Measurements from ENCODE around the gene STARD10.

Gene STARD10

GRCh38 chr11:72778535-72779494, 15.0 kb downstream of the STARD10 start:
- Histone ChIP-seq H3K4me3 (ENCODE audit: low read depth, low read length, poor library complexity, severe bottlenecking) (no peak overlapping the region), H3K9ac (ENCODE audit: low read length) (no peak overlapping the region), H3K9me2 (ENCODE audit: low read depth, low read length) (no peaks in the 10 kb centered on the region), H3K36me3 (ENCODE audit: insufficient read depth, low read length) (no peaks in the 10 kb centered on the region), H3K9me3 (ENCODE audit: low read length) (no peaks in the 10 kb centered on the region), H4K20me1 (ENCODE audit: insufficient read depth, low read length) (no peaks in the 10 kb centered on the region), H3K27ac (ENCODE audit: low read depth, low read length, poor library complexity, severe bottlenecking) (no peak overlapping the region), H3K4me1 (ENCODE audit: insufficient read depth, low read length, severe bottlenecking) (peaks cover 9% of the 10 kb centered on the region), H3K27me3 (ENCODE audit: insufficient read depth, low read length) (peaks cover 10% of the 10 kb centered on the region; the same call in 1 of the 2 replicates), H3F3A (ENCODE audit: insufficient read depth, low read length) (no peaks in the 10 kb centered on the region), H2AFZ (ENCODE audit: low read length) (no peak overlapping the region), H3K79me2 (ENCODE audit: insufficient read depth, low read length) (no peaks in the 10 kb centered on the region), H3K4me2 (ENCODE audit: low read length) (no peak overlapping the region)
- TF ChIP-seq EZH2 (IDR thresholded peaks at IDR 0.05; ENCODE audit: borderline replicate concordance, low read length) (no peak), CTCF (IDR thresholded peaks at IDR 0.05; ENCODE audit: low read length) (no peak)

GRCh38 chr11:72777755-72778278, 16.0 kb downstream of the STARD10 start:
- H2AFZ ChIP-seq (ENCODE audit: low read length): no peak overlapping the region
- H3K4me3 ChIP-seq (ENCODE audit: low read depth, low read length, poor library complexity, severe bottlenecking): no peak overlapping the region
- H3K9me3 ChIP-seq (ENCODE audit: low read length): no peaks in the 10 kb centered on the region
- H3F3A ChIP-seq (ENCODE audit: insufficient read depth, low read length): no peaks in the 10 kb centered on the region
- no peaks in the 10 kb centered on the region for H3K9me2 ChIP-seq (ENCODE audit: low read depth, low read length)
- H3K36me3 ChIP-seq (ENCODE audit: insufficient read depth, low read length): no peaks in the 10 kb centered on the region
- no peaks in the 10 kb centered on the region for H4K20me1 ChIP-seq (ENCODE audit: insufficient read depth, low read length)
- no peaks in the 10 kb centered on the region for H3K79me2 ChIP-seq (ENCODE audit: insufficient read depth, low read length)
- H3K27me3 ChIP-seq (ENCODE audit: insufficient read depth, low read length): peaks cover 10% of the 10 kb centered on the region; the same call in 1 of the 2 replicates
- peaks cover 9% of the 10 kb centered on the region for H3K4me1 ChIP-seq (ENCODE audit: insufficient read depth, low read length, severe bottlenecking)
- no peak overlapping the region for H3K4me2 ChIP-seq (ENCODE audit: low read length)
- H3K9ac ChIP-seq (ENCODE audit: low read length): no peak overlapping the region
- TF ChIP-seq CTCF (IDR thresholded peaks at IDR 0.05; ENCODE audit: low read length) (no peak), EZH2 (IDR thresholded peaks at IDR 0.05; ENCODE audit: borderline replicate concordance, low read length) (no peak)
- no peak overlapping the region for H3K27ac ChIP-seq (ENCODE audit: low read depth, low read length, poor library complexity, severe bottlenecking)

- Histone ChIP-seq H3K9ac (ENCODE audit: low read length) (no peak overlapping the region), H3K27ac (ENCODE audit: low read depth, low read length, poor library complexity, severe bottlenecking) (no peak overlapping the region), H2AFZ (ENCODE audit: low read length) (no peak overlapping the region), H3K9me2 (ENCODE audit: low read depth, low read length) (no peaks in the 10 kb centered on the region), H3K4me3 (ENCODE audit: low read depth, low read length, poor library complexity, severe bottlenecking) (no peak overlapping the region), H4K20me1 (ENCODE audit: insufficient read depth, low read length) (no peaks in the 10 kb centered on the region), H3K4me2 (ENCODE audit: low read length) (no peak overlapping the region), H3K4me1 (ENCODE audit: insufficient read depth, low read length, severe bottlenecking) (peaks cover 8% of the 10 kb centered on the region), H3K9me3 (ENCODE audit: low read length) (no peaks in the 10 kb centered on the region), H3K27me3 (ENCODE audit: insufficient read depth, low read length) (peaks cover 10% of the 10 kb centered on the region; the same call in 1 of the 2 replicates), H3K36me3 (ENCODE audit: insufficient read depth, low read length) (no peaks in the 10 kb centered on the region), H3F3A (ENCODE audit: insufficient read depth, low read length) (no peaks in the 10 kb centered on the region), H3K79me2 (ENCODE audit: insufficient read depth, low read length) (no peaks in the 10 kb centered on the region)
- TF ChIP-seq CTCF (IDR thresholded peaks at IDR 0.05; ENCODE audit: low read length) (no peak), EZH2 (IDR thresholded peaks at IDR 0.05; ENCODE audit: borderline replicate concordance, low read length) (no peak)
Observed at GRCh38 chr11:72776844-72777754, 16.7 kb downstream of the STARD10 start.
